Smooth muscle cell of the brain vasculature (primary cell): ENCODE results near the gene PLCD1.

Source experiments
- DNase-seq: peaks from one replicate; pipeline ENCODE4 v3.0.0-alpha.2; 2012; ENCODE audit warnings: low read depth, low spot score

Gene PLCD1

GRCh38 chr3:37964146-37964545, 65.3 kb downstream of the PLCD1 start:
- no peak for DNase-seq

DNA sequence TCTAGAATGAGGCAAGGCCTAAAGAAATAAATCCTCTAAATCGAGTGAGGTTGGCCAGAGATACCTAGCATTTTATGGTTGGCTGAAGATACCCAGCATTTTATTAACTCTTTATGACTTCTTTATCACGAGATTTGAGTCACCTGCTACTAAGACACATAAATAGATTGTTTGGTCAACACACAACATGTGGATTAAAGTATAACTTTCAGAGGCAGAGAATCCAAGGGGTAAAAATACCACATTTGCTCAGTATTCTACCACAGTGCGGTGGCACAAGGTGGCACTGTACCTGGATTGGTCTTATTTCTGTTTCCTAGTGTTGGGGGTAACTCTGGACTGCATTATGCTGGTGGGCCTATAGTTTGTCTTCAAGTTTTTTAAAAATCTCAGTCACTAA, 65.8 kb downstream of the PLCD1 start:
- no peak for DNase-seq

DNA sequence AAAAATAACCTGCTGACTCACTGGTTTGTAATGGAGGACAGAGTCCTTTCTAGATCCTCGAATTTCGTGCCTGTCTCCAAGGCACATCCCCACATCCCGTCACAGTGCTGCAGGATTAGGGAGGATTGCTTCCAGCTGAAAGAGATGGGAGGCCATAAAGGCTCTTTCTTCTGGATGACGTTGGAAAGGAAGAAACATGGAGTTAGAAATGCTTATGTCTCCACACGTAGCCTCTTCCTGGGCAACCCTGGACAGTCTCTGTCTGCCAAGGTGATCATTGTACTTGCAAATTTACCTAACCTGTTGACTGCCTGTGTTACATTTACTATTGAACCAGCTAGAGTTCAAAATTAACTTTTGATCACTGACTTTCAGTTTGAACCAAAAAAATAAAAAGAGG, 66.4 kb downstream of the PLCD1 start:
- no peak for DNase-seq

DNA sequence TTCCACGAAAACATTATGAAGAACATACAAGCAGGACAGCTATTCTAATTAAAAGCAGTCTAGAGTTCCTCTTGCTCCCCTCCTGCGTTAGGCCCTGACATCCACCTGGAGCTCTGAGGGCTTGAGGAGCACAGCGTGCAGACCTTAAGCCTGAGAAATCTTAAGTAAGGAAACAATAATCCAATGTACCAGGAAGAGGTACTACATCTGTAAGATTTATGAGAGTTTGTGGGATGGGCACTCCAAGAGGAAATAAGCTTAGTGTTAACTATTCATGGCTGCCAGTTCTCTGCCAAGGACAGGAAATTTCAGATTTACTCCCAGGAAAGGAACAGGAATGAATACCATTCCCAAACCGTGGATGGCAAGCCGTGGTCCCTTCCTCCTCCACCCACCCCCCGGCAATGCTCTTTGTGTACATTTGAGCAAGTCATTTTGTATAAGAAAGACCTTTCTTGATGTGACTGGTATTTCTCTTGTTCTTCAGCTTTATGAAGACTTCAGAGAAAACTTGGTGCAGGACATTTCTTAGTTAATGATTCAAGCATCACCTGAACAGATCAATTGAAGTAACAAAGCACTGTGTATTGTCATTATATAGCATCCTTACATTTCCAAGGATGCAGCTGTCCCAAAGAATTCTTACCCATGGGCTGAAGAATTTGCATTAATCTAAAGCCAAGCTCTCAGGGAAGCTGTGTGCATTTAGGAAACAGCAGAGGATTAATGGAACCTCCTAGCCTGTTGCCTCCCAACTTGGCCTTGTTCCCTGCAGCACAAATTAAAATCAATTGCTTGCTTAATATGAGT, 67.6 kb downstream of the PLCD1 start:
- no peak for DNase-seq

GRCh38 chr3:37957539-37957936, 71.9 kb downstream of the PLCD1 start:
- no peak for DNase-seq
